GM12892 (cell line): ENCODE results near the gene RFX4.

Experiments used
- POLR2A ChIP-seq: IDR thresholded peaks from 2 replicates; pipeline ENCODE4 v1.6.1; 2011; ENCODE audit warnings: low read depth, low read length, control low read depth
- POLR2AphosphoS5 ChIP-seq: IDR thresholded peaks from 2 replicates; pipeline ENCODE4 v1.6.1; 2011; ENCODE audit warnings: low read depth, low read length, control low read depth
- TAF1 ChIP-seq: IDR thresholded peaks from 2 replicates; pipeline ENCODE4 v1.6.1; 2011; ENCODE audit warnings: low read depth, mild to moderate bottlenecking, control low read depth, low read length, borderline replicate concordance

DNA sequence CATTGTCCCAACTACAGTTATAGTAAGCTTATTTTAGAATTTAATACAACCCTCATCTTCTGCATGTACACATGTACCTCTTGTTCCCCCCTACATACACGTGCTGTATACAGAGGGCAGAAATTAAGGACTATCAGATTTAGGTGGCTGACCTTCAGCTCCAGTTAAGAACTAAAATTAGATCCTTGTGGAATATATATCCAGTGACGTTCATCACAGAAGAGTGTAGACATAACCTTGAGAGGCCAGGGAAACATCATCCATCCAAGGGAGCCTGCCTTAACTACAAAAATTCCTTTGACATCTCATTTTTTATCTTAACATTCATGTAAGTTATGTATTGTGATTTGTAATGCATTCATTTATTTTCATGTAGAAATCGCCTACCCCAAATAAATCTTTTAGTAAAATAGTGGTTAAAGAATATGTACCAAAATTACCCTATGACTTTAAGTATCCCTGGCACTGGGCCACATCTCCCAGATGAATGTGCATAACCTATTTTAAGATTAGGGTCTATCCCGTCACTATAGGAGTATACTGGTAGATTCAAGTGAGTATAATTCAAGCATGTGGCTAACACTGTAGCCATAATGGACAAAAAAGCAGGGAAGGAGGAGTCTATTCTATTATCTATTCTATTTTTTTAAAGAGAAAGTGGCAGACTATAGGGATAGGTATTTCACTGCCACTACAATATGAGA lies 219.2 kb downstream of the RFX4 start:
- no peak for TF ChIP-seq POLR2AphosphoS5
- no peak for TF ChIP-seq POLR2A
- no peak for TF ChIP-seq TAF1
